Measurements from ENCODE around the gene MBL2. TPM values are rescaled to one million over a fixed set of nuclear protein-coding genes. Genes with fewer than 3 reads are reported as not detected.

The MBL2 gene
- total RNA-seq = not detected in 2 replicates

- TF ChIP-seq CTCF (IDR thresholded peaks at IDR 0.05; ENCODE audit: insufficient read depth, low read length, poor library complexity, severe bottlenecking) = no peak
- no peaks in the 10 kb centered on the region for H3K36me3 ChIP-seq (ENCODE audit: control insufficient read depth, insufficient read depth, low read length)
- no peak for DNase-seq (ENCODE audit: low read depth)
- no peak within 1 kb of the TSS for H3K4me3 ChIP-seq (ENCODE audit: low read depth, low read length)
- H3K27me3 ChIP-seq (ENCODE audit: control insufficient read depth, insufficient read depth, low read length) = peaks cover 2% of the 10 kb centered on the region
Observed at GRCh38 chr10:52772623-52773022, at the start of gene MBL2. MBL2 (minus strand) TSS chr10:52772784; CDS start chr10:52771635, 1,149 bp downstream.

- Histone ChIP-seq H3K4me3 (ENCODE audit: low read depth, low read length) (no peak overlapping the region), H3K27me3 (ENCODE audit: control insufficient read depth, insufficient read depth, low read length) (no peaks in the 10 kb centered on the region), H3K36me3 (ENCODE audit: control insufficient read depth, insufficient read depth, low read length) (no peaks in the 10 kb centered on the region)
- no peak for TF ChIP-seq CTCF (IDR thresholded peaks at IDR 0.05; ENCODE audit: insufficient read depth, low read length, poor library complexity, severe bottlenecking)
- DNase-seq (ENCODE audit: low read depth) = no peak
Observed at GRCh38 chr10:52820309-52820708, 47.7 kb upstream of the MBL2 start.

- Histone ChIP-seq H3K27me3 (ENCODE audit: control insufficient read depth, insufficient read depth, low read length) (no peaks in the 10 kb centered on the region), H3K4me3 (ENCODE audit: low read depth, low read length) (no peak overlapping the region), H3K36me3 (ENCODE audit: control insufficient read depth, insufficient read depth, low read length) (no peaks in the 10 kb centered on the region)
- peak; percentile 71 for DNase-seq (ENCODE audit: low read depth)
- TF ChIP-seq CTCF (IDR thresholded peaks at IDR 0.05; ENCODE audit: insufficient read depth, low read length, poor library complexity, severe bottlenecking) = peak; percentile 71
Observed at GRCh38 chr10:52818019-52818418, 45.4 kb upstream of the MBL2 start.

GRCh38 chr10:52814506-52814905 lies 41.9 kb upstream of the MBL2 start:
- H3K36me3 ChIP-seq (ENCODE audit: control insufficient read depth, insufficient read depth, low read length) = no peaks in the 10 kb centered on the region
- no peak overlapping the region for H3K4me3 ChIP-seq (ENCODE audit: low read depth, low read length)
- no peak for TF ChIP-seq CTCF (IDR thresholded peaks at IDR 0.05; ENCODE audit: insufficient read depth, low read length, poor library complexity, severe bottlenecking)
- DNase-seq (ENCODE audit: low read depth) = no peak
- H3K27me3 ChIP-seq (ENCODE audit: control insufficient read depth, insufficient read depth, low read length) = no peaks in the 10 kb centered on the region

- H3K4me3 ChIP-seq (ENCODE audit: low read depth, low read length) = no peak overlapping the region
- no peak for DNase-seq (ENCODE audit: low read depth)
- TF ChIP-seq CTCF (IDR thresholded peaks at IDR 0.05; ENCODE audit: insufficient read depth, low read length, poor library complexity, severe bottlenecking) = no peak
- H3K27me3 ChIP-seq (ENCODE audit: control insufficient read depth, insufficient read depth, low read length) = no peaks in the 10 kb centered on the region
- no peaks in the 10 kb centered on the region for H3K36me3 ChIP-seq (ENCODE audit: control insufficient read depth, insufficient read depth, low read length)
Observed at GRCh38 chr10:52811776-52812175, 39.2 kb upstream of the MBL2 start.

GRCh38 chr10:52810761-52811160 lies 38.2 kb upstream of the MBL2 start:
- H3K4me3 ChIP-seq (ENCODE audit: low read depth, low read length) = no peak overlapping the region
- TF ChIP-seq CTCF (IDR thresholded peaks at IDR 0.05; ENCODE audit: insufficient read depth, low read length, poor library complexity, severe bottlenecking) = no peak
- H3K36me3 ChIP-seq (ENCODE audit: control insufficient read depth, insufficient read depth, low read length) = no peaks in the 10 kb centered on the region
- DNase-seq (ENCODE audit: low read depth) = no peak
- H3K27me3 ChIP-seq (ENCODE audit: control insufficient read depth, insufficient read depth, low read length) = no peaks in the 10 kb centered on the region
